ENCODE measurements around the gene ZNF134.

Gene ZNF134

DNA sequence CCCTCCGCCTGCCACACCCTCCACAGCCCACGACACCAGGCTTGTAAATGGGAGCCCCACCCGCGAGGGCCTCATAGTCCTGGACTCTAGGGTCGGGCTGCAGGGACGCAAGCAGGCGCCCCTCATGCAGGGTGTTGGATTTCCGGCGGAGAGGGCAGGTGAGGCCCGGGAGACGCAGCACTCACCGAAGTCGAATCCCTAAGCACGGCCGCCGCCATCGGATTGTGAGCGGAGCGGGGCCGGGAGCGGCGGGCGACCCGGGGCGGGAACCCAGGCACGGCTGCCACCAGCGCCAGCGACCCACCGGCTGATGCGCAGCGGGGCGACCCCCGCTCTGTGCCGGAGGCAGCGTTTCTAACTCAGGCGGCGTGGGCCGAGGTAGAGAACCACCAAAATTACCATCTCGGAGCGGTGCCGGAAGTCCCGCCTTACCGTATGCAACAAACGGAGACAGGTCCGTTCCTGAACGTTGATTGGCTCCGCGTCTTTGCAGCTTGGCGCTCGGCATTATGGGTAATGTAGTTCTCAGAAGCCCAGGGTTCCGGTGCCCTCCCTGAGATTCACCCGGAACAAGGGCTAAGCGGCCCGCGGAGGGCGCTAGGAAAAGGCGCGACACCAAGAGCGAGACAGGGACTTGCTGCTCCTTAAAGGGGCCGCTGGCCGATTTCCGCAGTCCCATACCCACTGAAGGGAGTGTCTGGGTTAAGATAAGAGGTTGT is 35.4 kb upstream of the ZNF134 start, which contains the start of gene ZNF416:
TSS of gene ZNF416 (minus strand) at position 425 of the 719 bp plus-strand sequence. CDS start at position 218, 207 bp downstream.
- DNase-seq (ENCODE audit: low read depth, low spot score), result peak; percentile 88
- POLR2A ChIA-PET, result no interaction called here
- TF ChIP-seq, protein P1, sequence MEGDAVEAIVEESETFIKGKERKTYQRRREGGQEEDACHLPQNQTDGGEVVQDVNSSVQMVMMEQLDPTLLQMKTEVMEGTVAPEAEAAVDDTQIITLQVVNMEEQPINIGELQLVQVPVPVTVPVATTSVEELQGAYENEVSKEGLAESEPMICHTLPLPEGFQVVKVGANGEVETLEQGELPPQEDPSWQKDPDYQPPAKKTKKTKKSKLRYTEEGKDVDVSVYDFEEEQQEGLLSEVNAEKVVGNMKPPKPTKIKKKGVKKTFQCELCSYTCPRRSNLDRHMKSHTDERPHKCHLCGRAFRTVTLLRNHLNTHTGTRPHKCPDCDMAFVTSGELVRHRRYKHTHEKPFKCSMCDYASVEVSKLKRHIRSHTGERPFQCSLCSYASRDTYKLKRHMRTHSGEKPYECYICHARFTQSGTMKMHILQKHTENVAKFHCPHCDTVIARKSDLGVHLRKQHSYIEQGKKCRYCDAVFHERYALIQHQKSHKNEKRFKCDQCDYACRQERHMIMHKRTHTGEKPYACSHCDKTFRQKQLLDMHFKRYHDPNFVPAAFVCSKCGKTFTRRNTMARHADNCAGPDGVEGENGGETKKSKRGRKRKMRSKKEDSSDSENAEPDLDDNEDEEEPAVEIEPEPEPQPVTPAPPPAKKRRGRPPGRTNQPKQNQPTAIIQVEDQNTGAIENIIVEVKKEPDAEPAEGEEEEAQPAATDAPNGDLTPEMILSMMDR (IDR thresholded peaks at IDR 0.05; ENCODE audit: insufficient read depth, low read length, missing control alignments), result peak; percentile 35
- CTCF ChIA-PET, result no interaction called here
- peak within 1 kb of the TSS; percentile 90 for H3K4me3 ChIP-seq (ENCODE audit: low read depth, low read length)

DNA sequence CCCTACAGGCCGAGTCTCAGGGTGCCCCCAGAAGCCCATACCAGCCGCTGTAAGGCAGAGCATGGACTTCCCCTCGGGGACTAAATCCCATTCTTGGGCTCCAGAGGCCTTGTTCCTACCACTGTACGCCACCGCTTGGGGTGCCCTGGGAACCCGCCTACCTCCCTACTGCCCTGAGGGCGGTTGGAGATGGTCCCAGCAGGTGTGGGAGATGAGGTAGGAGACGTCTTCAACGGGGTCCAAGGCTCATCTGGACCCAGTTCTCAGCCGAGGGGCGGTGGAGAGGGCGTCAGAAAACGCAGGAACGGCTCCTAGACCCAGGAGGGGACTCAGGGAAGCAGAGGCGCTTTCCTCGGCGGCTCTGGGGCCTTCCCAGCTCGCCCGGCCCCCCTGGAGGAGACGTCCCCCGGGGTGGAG is 30.9 kb upstream of the ZNF134 start:
- H3K4me3 ChIP-seq (ENCODE audit: low read depth, low read length), result no peak overlapping the region; the same call in 1 of the 2 replicates
- CTCF ChIA-PET, result interaction anchor here (1.3 kb wide), 1 partner anchor 11 kb away, joined by 3 read pairs; no protein-coding TSS in a partner anchor
- TF ChIP-seq, protein P1 (IDR thresholded peaks at IDR 0.05; ENCODE audit: insufficient read depth, low read length, missing control alignments), result no peak
- no peak for DNase-seq (ENCODE audit: low read depth, low spot score)
- POLR2A ChIA-PET, result no interaction called here

DNA sequence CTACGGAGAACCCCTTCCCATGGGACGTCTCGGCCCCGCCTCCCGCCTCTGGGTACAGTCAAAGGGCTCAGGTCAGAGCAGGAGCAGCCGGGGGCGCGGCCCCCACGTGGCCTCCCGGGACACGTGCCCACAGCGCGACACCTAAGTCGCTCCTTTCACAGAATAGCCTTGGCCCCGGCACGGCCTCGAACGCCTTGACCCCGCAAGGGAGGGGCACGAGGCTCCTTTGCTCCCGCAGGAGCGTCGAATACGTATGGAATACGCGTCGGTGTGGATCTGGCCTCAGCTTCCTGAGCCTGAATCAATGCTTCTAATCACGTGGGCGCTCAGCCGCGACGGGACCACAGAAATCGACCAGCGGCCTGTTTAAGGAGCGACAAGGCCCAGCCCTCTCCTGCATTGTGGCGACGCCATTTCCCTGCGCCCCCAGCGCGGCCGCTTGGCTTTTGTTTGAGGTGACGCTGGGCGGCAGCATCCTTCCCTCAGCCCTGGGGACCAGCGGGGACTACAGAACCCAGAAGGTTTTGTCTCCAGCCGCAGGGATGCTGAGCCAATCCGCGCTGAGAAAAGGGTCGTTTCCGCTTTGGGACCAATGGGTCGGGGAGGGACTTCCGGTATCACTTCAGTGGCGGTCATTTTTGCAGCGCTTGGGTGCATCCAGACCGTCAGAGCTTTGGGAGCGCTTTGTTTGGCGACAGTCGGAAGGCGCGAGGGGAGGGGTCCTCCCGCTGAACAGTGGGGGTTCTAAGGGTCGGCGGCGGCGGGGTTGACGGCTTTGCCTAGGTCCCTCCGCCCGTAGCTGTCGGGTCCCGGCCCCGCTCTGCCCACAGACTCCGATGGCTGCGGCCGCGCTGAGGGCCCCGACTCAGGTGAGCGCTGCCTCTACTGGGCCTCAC is 30.3 kb upstream of the ZNF134 start, which contains the start of gene ZIK1:
TSS of gene ZIK1 (plus strand) at position 625 of the 896 bp plus-strand sequence. CDS start at position 837, 212 bp downstream.
- ChIA-PET POLR2A (no interaction called here), CTCF (interaction anchor here (1.3 kb wide), 1 partner anchor 12 kb away, joined by 3 read pairs; no protein-coding TSS in a partner anchor)
- DNase-seq (ENCODE audit: low read depth, low spot score), result peak; percentile 49

DNA sequence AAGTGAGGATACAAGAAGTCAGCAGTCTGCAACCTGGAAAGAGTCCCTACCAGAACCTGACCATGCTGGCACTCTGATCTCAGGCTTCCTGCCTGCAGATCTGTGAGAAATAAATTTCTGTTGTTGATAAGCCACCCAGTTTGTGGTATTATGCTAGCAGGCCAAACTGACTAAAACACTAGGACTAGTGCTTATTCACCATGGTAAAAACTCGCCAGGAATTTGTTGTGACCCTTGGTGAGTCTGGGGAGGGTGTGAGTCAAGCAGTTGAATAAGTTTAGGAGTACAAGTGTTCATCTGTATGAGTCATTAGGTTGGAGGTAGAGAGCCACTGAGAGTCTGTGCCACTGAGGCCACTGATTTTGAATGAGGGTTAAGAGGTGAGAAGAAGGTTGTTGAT is 26.5 kb upstream of the ZNF134 start:
- CTCF ChIA-PET, result no interaction called here
- H3K4me3 ChIP-seq (ENCODE audit: low read depth, low read length), result no peak overlapping the region
- DNase-seq (ENCODE audit: low read depth, low spot score), result peak; percentile 73
- POLR2A ChIA-PET, result no interaction called here
- TF ChIP-seq, protein P1 (IDR thresholded peaks at IDR 0.05; ENCODE audit: insufficient read depth, low read length, missing control alignments), result no peak

More for the DNA sequence above, 30.3 kb upstream of the ZNF134 start, which contains the start of gene ZIK1:
- TF ChIP-seq, protein P1 (IDR thresholded peaks at IDR 0.05; ENCODE audit: insufficient read depth, low read length, missing control alignments), result no peak
- H3K4me3 ChIP-seq (ENCODE audit: low read depth, low read length), result peak within 1 kb of the TSS; percentile 75

DNA sequence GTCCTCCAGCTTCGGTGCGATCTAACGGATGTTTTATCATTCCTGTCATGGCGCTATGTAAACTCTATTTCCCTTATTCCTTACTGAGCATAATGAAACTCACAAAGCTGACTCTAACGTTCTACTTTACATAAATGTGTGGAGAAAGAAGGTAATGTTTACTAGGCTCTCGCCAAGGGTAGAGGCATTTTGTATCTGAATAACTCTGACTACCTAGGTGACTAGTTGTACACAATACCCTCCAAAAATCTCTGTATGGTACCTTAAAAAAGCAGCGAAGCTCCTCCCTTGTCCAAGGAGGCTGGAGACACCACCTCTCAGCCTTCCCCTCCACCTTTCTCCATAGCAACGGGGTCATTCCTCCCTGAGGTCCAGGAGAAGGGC is 14.7 kb upstream of the ZNF134 start:
- POLR2A ChIA-PET, result interaction anchor here (0.5 kb wide), 1 partner anchor 316 kb away, joined by 3 read pairs; no protein-coding TSS in a partner anchor
- TF ChIP-seq, protein P1 (IDR thresholded peaks at IDR 0.05; ENCODE audit: insufficient read depth, low read length, missing control alignments), result no peak
- DNase-seq (ENCODE audit: low read depth, low spot score), result no peak
- CTCF ChIA-PET, result no interaction called here
- peak overlapping the region; percentile 85 for H3K4me3 ChIP-seq (ENCODE audit: low read depth, low read length)
